ENCODE data around the gene CMKLR1. TPM values are rescaled to one million over a fixed set of nuclear protein-coding genes. Genes with fewer than 3 reads are reported as not detected.

CMKLR1 gene, protein sequence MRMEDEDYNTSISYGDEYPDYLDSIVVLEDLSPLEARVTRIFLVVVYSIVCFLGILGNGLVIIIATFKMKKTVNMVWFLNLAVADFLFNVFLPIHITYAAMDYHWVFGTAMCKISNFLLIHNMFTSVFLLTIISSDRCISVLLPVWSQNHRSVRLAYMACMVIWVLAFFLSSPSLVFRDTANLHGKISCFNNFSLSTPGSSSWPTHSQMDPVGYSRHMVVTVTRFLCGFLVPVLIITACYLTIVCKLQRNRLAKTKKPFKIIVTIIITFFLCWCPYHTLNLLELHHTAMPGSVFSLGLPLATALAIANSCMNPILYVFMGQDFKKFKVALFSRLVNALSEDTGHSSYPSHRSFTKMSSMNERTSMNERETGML
- 1.1 and 7.4 TPM in 2 replicates for total RNA-seq

DNA sequence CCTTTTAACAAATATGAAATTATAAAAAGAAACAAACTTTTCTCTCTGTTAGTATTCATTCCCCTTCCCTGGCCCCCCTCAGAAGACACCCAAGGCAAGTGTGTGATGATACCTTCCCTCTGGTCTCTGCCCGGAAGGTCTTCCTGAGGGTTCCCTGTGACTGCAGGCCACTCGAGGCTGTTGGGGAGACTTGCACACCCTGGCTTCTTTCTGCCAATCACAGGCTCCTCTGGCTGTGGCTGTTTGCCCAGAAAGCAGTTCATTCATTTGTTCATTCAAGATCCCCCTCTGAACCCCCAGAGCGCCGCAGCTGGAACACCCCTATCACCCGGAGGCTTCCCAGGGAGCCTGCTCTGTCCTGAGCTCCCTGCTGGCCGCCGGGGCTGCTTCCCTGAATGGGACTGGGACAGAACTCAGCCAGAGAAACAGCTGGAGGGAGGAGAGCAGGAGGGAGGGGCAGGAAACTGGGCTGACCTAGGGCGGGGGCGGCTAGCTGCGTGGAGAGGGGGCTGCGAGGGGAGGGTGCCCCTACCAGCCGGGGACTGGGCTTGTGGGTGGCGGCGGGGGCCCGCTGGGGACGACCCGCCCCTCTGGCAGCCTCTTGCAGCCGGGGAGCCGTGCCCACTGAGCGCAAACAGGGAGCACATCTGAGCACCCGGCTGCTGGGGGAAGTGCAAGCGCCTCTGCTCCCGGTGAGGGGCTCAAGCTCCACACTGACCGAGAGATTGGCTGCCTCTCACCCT, at the start of gene CMKLR1:
Gene CMKLR1 (minus strand): TSS at position 397 of the 743 bp plus-strand sequence. CDS start 45,720 bp downstream, outside the sequence.

Other genes starting within 250 kb of the CMKLR1 start
- not detected in 2 replicates for gene WSCD2, start 210.0 kb downstream of the CMKLR1 start, total RNA-seq
- gene FICD, start 176.0 kb upstream of the CMKLR1 start, total RNA-seq: 18.2 and 114 TPM in 2 replicates
- gene SART3, start 221.9 kb upstream of the CMKLR1 start, total RNA-seq: 51.3 and 84.7 TPM in 2 replicates
- gene ISCU, start 223.3 kb upstream of the CMKLR1 start, total RNA-seq: 72.4 and 181 TPM in 2 replicates

Measured in placental pericyte (primary cell).